H1 (cell line): ENCODE results near the gene GET3. TPM values are rescaled to one million over a fixed set of nuclear protein-coding genes. Genes with fewer than 3 reads are reported as not detected.

Source experiments
- CTCF ChIA-PET: fragments of 300-600 bp; sonication (Branson Sonifier 250); formaldehyde crosslinking; loops from one replicate; lab custom pipeline; 2021; ENCODE audit not compliant: partially characterized antibody; lab: Charles Lee
- POLR2A ChIA-PET: fragments of 300-600 bp; sonication (Branson Sonifier 250); formaldehyde crosslinking; loops from one replicate; lab custom pipeline; 2021; ENCODE audit warnings: inconsistent platforms; ENCODE audit not compliant: partially characterized antibody; lab: Charles Lee
- DNase-seq, 2 experiments: peaks; one replicate each; pipeline versions ENCODE4 v3.0.0 to v3.0.0-alpha.2; 2010 to 2022; ENCODE audit warnings: low spot score in 2 of 2, low read depth in 1 of 2, mixed read lengths in 1 of 2
- FAIRE-seq: peaks from 2 replicates; lab custom pipeline; 2011; peaks lifted over from hg19 to GRCh38; lab: Jason Lieb, UNC
- H2AFZ ChIP-seq: 2 replicates; pipeline ENCODE4 v1.8.1; 2012; ENCODE audit warnings: low read length, inconsistent platforms
- H2AK5ac ChIP-seq: 2 replicates; pipeline ENCODE4 v1.6.1; 2013; ENCODE audit warnings: low read depth, low read length
- H2BK120ac ChIP-seq: replicated peaks from 2 replicates; pipeline ENCODE3; 2013; ENCODE audit warnings: low read depth, low read length, inconsistent platforms
- H2BK12ac ChIP-seq: 2 replicates; pipeline ENCODE4 v1.6.1; 2013; ENCODE audit warnings: low read depth, low read length
- H2BK15ac ChIP-seq: 2 replicates; pipeline ENCODE4 v1.6.1; 2013; ENCODE audit warnings: low read length
- H2BK20ac ChIP-seq: 2 replicates; pipeline ENCODE4 v1.6.1; 2013; ENCODE audit warnings: low read length
- H2BK5ac ChIP-seq: 2 replicates; pipeline ENCODE4 v1.6.1; 2013; ENCODE audit warnings: low read depth, low read length
- H3K14ac ChIP-seq: 2 replicates; pipeline ENCODE4 v1.6.1; 2013; ENCODE audit warnings: inconsistent platforms; ENCODE audit not compliant: insufficient read length
- H3K18ac ChIP-seq: 2 replicates; pipeline ENCODE4 v1.6.1; 2013; ENCODE audit warnings: low read length; ENCODE audit errors: extremely low read depth
- H3K23ac ChIP-seq: 2 replicates; pipeline ENCODE4 v1.6.1; 2013; ENCODE audit warnings: inconsistent platforms; ENCODE audit not compliant: insufficient read length
- H3K23me2 ChIP-seq: 2 replicates; pipeline ENCODE4 v1.6.1; 2013; ENCODE audit warnings: low read depth, low read length
- H3K27ac ChIP-seq: 2 replicates; pipeline ENCODE4 v1.6.1; 2011; ENCODE audit warnings: low read depth, low read length, inconsistent platforms
- H3K27me3 ChIP-seq, 4 experiments: replicated peaks in 1 of 4; 1 replicate in 1 of 4; 2 replicates in 3 of 4; pipeline versions ENCODE4 v1.6.1 to v1.8.1; 2011 to 2013; ENCODE audit warnings: low read length in 3 of 4, mild to moderate bottlenecking in 3 of 4, inconsistent platforms in 2 of 4, mixed read lengths in 2 of 4, moderate library complexity in 1 of 4; ENCODE audit not compliant: control insufficient read depth in 3 of 4, insufficient read depth in 3 of 4; ENCODE audit errors: extremely low read depth in 1 of 4
- H3K36me3 ChIP-seq, 4 experiments: 2 replicates each; pipeline versions ENCODE4 v1.6.1 to v1.8.1; 2011 to 2013; ENCODE audit warnings: mild to moderate bottlenecking in 4 of 4, low read length in 3 of 4, moderate library complexity in 2 of 4, control low read depth in 1 of 4, inconsistent platforms in 1 of 4; ENCODE audit not compliant: insufficient read depth in 4 of 4, control insufficient read depth in 2 of 4
- H3K4ac ChIP-seq: replicated peaks from 2 replicates; pipeline ENCODE3; 2013; ENCODE audit warnings: low read length, low read depth, mixed read lengths, inconsistent platforms; ENCODE audit not compliant: insufficient read length
- H3K4me1 ChIP-seq, 4 experiments: replicated peaks in 1 of 4; 1 replicate in 1 of 4; 2 replicates in 3 of 4; pipeline versions ENCODE4 v1.6.1 to v1.8.1; 2011 to 2013; ENCODE audit warnings: low read length in 3 of 4, inconsistent platforms in 2 of 4, mixed read lengths in 1 of 4; ENCODE audit not compliant: insufficient read depth in 4 of 4, control insufficient read depth in 3 of 4
- H3K4me2 ChIP-seq, 2 experiments: 2 replicates each; pipeline versions ENCODE4 v1.6.1 to v1.8.1; 2011 to 2013; ENCODE audit warnings: low read depth in 2 of 2, low read length in 2 of 2, control low read depth in 1 of 2, inconsistent platforms in 1 of 2, mild to moderate bottlenecking in 1 of 2; ENCODE audit not compliant: insufficient read depth in 1 of 2
- H3K4me3 ChIP-seq, 4 experiments: fragments of 200-600, 300-600 bp in 1 of 4; sonication (generic), shearing (Covaris generic), sonication (Bioruptor Twin) in 1 of 4; 2 replicates each; pipeline versions ENCODE4 v1.5.1 to v1.8.1; 2011 to 2016; ENCODE audit warnings: low read length in 4 of 4, low read depth in 3 of 4, control low read depth in 2 of 4, inconsistent platforms in 2 of 4, mild to moderate bottlenecking in 2 of 4, mixed read lengths in 1 of 4, moderate library complexity in 1 of 4; ENCODE audit not compliant: insufficient read depth in 2 of 4; ENCODE audit errors: extremely low read depth in 1 of 4
- H3K56ac ChIP-seq: replicated peaks from 2 replicates; pipeline ENCODE3; 2013; ENCODE audit warnings: low read depth, mild to moderate bottlenecking, mixed read lengths, low read length, inconsistent platforms; ENCODE audit not compliant: insufficient read length
- H3K79me1 ChIP-seq: 2 replicates; pipeline ENCODE4 v1.6.1; 2013; ENCODE audit warnings: low read depth, low read length, control low read depth
- H3K79me2 ChIP-seq, 2 experiments: 2 replicates each; pipeline versions ENCODE4 v1.6.1 to v1.8.1; 2012 to 2013; ENCODE audit warnings: low read length in 2 of 2, mild to moderate bottlenecking in 2 of 2, inconsistent platforms in 1 of 2; ENCODE audit not compliant: insufficient read depth in 2 of 2, control insufficient read depth in 1 of 2
- H3K9ac ChIP-seq, 4 experiments: replicated peaks in 1 of 4; 1 replicate in 1 of 4; 2 replicates in 3 of 4; pipeline versions ENCODE4 v1.6.1 to v1.8.1; 2011 to 2013; ENCODE audit warnings: low read depth in 3 of 4, low read length in 3 of 4, control low read depth in 2 of 4, mild to moderate bottlenecking in 2 of 4, moderate library complexity in 2 of 4, inconsistent platforms in 1 of 4; ENCODE audit errors: extremely low read depth in 1 of 4
- H3K9me3 ChIP-seq, 2 experiments: 2 replicates each; pipeline versions ENCODE4 v1.6.1 to v1.8.1; 2012 to 2013; ENCODE audit warnings: mild to moderate bottlenecking in 2 of 2, moderate library complexity in 2 of 2, control low read depth in 1 of 2, inconsistent platforms in 1 of 2, low read depth in 1 of 2, low read length in 1 of 2, mixed read lengths in 1 of 2; ENCODE audit not compliant: insufficient read depth in 2 of 2
- H4K20me1 ChIP-seq, 2 experiments: replicated peaks in 1 of 2; 2 replicates each; pipeline versions ENCODE3 to v1.8.1; 2011 to 2013; ENCODE audit warnings: inconsistent platforms in 2 of 2, low read length in 2 of 2, mild to moderate bottlenecking in 1 of 2; ENCODE audit not compliant: insufficient read depth in 2 of 2, control insufficient read depth in 1 of 2
- H4K5ac ChIP-seq: 2 replicates; pipeline ENCODE4 v1.6.1; 2013; ENCODE audit warnings: low read length, low read depth, mixed read lengths, inconsistent platforms; ENCODE audit not compliant: insufficient read length
- H4K8ac ChIP-seq: 2 replicates; pipeline ENCODE4 v1.8.0; 2013; ENCODE audit warnings: mild to moderate bottlenecking, moderate library complexity, low read length, inconsistent platforms; ENCODE audit not compliant: insufficient read depth; ENCODE audit errors: extremely low read depth
- H4K91ac ChIP-seq: replicated peaks from 2 replicates; pipeline ENCODE3; 2013; ENCODE audit warnings: low read length, mixed read lengths, inconsistent platforms; ENCODE audit not compliant: insufficient read length
- POLR2AphosphoS5 ChIP-seq: IDR thresholded peaks from 2 replicates; pipeline ENCODE4 v1.6.1; 2011; ENCODE audit warnings: low read depth, low read length
- YY1 ChIP-seq: IDR thresholded peaks from 2 replicates; pipeline ENCODE4 v1.6.1; 2011; ENCODE audit warnings: low read depth, mild to moderate bottlenecking, low read length
- WGBS, 2 experiments: shearing (Covaris generic) in 1 of 2; methylation state at CpG; one replicate each; pipeline versions ENCODE4 v1.1.6 to v1.1.7; 2013 to 2015; ENCODE audit warnings: low lambda C conversion rate in 2 of 2, mixed read lengths in 2 of 2, inconsistent platforms in 1 of 2, low coverage in 1 of 2, missing lambda C conversion rate in 1 of 2; ENCODE audit not compliant: insufficient replicate concordance in 2 of 2, insufficient coverage in 1 of 2, insufficient read length in 1 of 2; ENCODE audit errors: extremely low coverage in 1 of 2, missing lambda C conversion rate in 1 of 2; 5-methylcytosine and 5-hydroxymethylcytosine counted together
- polyA plus RNA-seq, 7 experiments: library from polyadenylated mRNA; depleted of rRNA in 3 of 7; stranded (reverse) in 5 of 7; unstranded in 2 of 7; fragments of >200 nt in 5 of 7; fragments of 200-250 nt in 2 of 7; gene quantifications; 1 replicate in 5 of 7; 2 replicates in 1 of 7; 4 replicates in 1 of 7; pipeline versions ENCODE4 v1.2.1 to v1.2.3, GENCODE V29; 2011 to 2013; ENCODE audit warnings: missing spikeins in 2 of 7, mixed read lengths in 2 of 7
- total RNA-seq: library from RNA; stranded (reverse); fragmentation: NEBNext Ultra II Directional; extraction: Animal tissue kit (Norgen Biotek cat#: 25700); gene quantifications from 2 replicates; pipeline ENCODE4 v1.2.1, GENCODE V29; 2021

GET3 gene
- total and polyA plus RNA-seq, 2 of the 8 experiments (the other 6 are each of a cell fraction or from before 2014, with no cell fraction given): 105 to 297 TPM

GRCh38 chr19:12706332-12706718, 31.0 kb upstream of the GET3 start:
- Histone ChIP-seq H2AK5ac (no peak overlapping the region), H3K9ac (no peak overlapping the region), H3K79me2 (no peaks in the 10 kb centered on the region), H3K4me1 (peaks cover 0 to 5% (median 2%) of the 10 kb centered on the region in 4 experiments; a peak in 2 of 7 replicates), H3K4me3 (no peak overlapping the region), H2BK20ac (no peak overlapping the region), H4K91ac (no peak overlapping the region), H3K18ac (no peak overlapping the region), H4K20me1 (peaks cover 0 to 17% of the 10 kb centered on the region in 2 experiments), H3K56ac (no peak overlapping the region), H3K23ac (no peak overlapping the region), H2BK15ac (no peak overlapping the region), H3K4ac (no peak overlapping the region), H3K27me3 (no peaks in the 10 kb centered on the region), H3K9me3 (no peaks in the 10 kb centered on the region), H3K23me2 (no peaks in the 10 kb centered on the region), H2BK120ac (no peak overlapping the region), H3K79me1 (no peaks in the 10 kb centered on the region), H3K4me2 (no peak overlapping the region), H2BK5ac (no peak overlapping the region), H3K36me3 (peaks cover 40 to 77% (median 67%) of the 10 kb centered on the region in 4 experiments), H4K5ac (no peak overlapping the region), H2BK12ac (no peak overlapping the region), H3K27ac (no peak overlapping the region), H3K14ac (no peak overlapping the region), H4K8ac (peak overlapping the region; percentile 76; the same call in 1 of the 2 replicates), H2AFZ (no peak overlapping the region)
- TF ChIP-seq YY1 (no peak), POLR2AphosphoS5 (peak; percentile 35)
- no peak for DNase-seq
- CTCF ChIA-PET: interaction anchor here (0.6 to 1.4 kb wide), 6 partner anchors 9 to 191 kb away, joined by 3 to 4 read pairs (median 4); partner anchors contain the start of gene FBXW9
- FAIRE-seq: no peak
- 98% methylated on average over 13 of the region's 13 CpGs; no CpG with 5 or more reads in 1 of the 2 experiments for WGBS, 2 experiments
- POLR2A ChIA-PET: interaction anchor here (2.6 to 6.7 kb wide), 2 partner anchors 9 to 15 kb away, joined by 10 to 50 read pairs; partner anchors contain the start of gene FBXW9
